ENCODE results near the gene SPACA1.
"Not testable (repeated sequence)": the region's sequence is repeated elsewhere in the genome, so short reads cannot be mapped to it uniquely, and the experiment has no call there.

The SPACA1 gene

GRCh38 chr6:88047510-88048150 is at the start of gene SPACA1:
Gene SPACA1 (plus strand): TSS chr6:88047841. CDS start chr6:88047906, 65 bp downstream.
- no peak for DNase-seq

- no peak for DNase-seq
Measured at GRCh38 chr6:88000713-88001112, 46.9 kb upstream of the SPACA1 start.

GRCh38 chr6:88001279-88001678 is 46.4 kb upstream of the SPACA1 start:
- not testable (repeated sequence) for DNase-seq

GRCh38 chr6:88004707-88005106 is 42.9 kb upstream of the SPACA1 start:
- DNase-seq: no peak

- no peak for DNase-seq
Measured at GRCh38 chr6:88006557-88006956, 41.1 kb upstream of the SPACA1 start.

- no peak for DNase-seq
Measured at GRCh38 chr6:88008411-88008810, 39.2 kb upstream of the SPACA1 start.

GRCh38 chr6:88008831-88009231 is 38.8 kb upstream of the SPACA1 start:
- no peak for DNase-seq

- peak; percentile 2 for DNase-seq
Measured at GRCh38 chr6:88013015-88013414, 34.6 kb upstream of the SPACA1 start.

- DNase-seq: no peak
Measured at GRCh38 chr6:88013554-88013953, 34.1 kb upstream of the SPACA1 start.

- DNase-seq: no peak
Measured at GRCh38 chr6:88020439-88020838, 27.2 kb upstream of the SPACA1 start.

GRCh38 chr6:88024696-88025095 is 22.9 kb upstream of the SPACA1 start:
- no peak for DNase-seq

- DNase-seq: no peak
Measured at GRCh38 chr6:88031550-88031949, 16.1 kb upstream of the SPACA1 start.

- DNase-seq: no peak
Measured at GRCh38 chr6:88044530-88044929, 3.1 kb upstream of the SPACA1 start.

GRCh38 chr6:88045521-88046136 is 2.0 kb upstream of the SPACA1 start:
- DNase-seq: no peak

GRCh38 chr6:88048578-88048977 is 937 bp downstream of the SPACA1 start:
- no peak for DNase-seq

- DNase-seq: no peak
Measured at GRCh38 chr6:88050140-88050818, 2.6 kb downstream of the SPACA1 start.

GRCh38 chr6:88059191-88059590 is 11.6 kb downstream of the SPACA1 start:
- DNase-seq: no peak

- DNase-seq: no peak
Measured at GRCh38 chr6:88062376-88062775, 14.7 kb downstream of the SPACA1 start.

- no peak for DNase-seq
Measured at GRCh38 chr6:88072462-88072861, 24.8 kb downstream of the SPACA1 start.

- DNase-seq: no peak
Measured at GRCh38 chr6:88074791-88075190, 27.1 kb downstream of the SPACA1 start.

- no peak for DNase-seq
Measured at GRCh38 chr6:88077305-88077704, 29.7 kb downstream of the SPACA1 start.

- DNase-seq: no peak
Measured at GRCh38 chr6:88086792-88087191, 39.2 kb downstream of the SPACA1 start.

- no peak for DNase-seq
Measured at GRCh38 chr6:88089708-88090107, 42.1 kb downstream of the SPACA1 start.

GRCh38 chr6:88105741-88106340 is 58.2 kb downstream of the SPACA1 start:
- DNase-seq: no peak
